HepG2 (cell line): ENCODE measurements around the gene TANC1. TPM values are rescaled to one million over a fixed set of nuclear protein-coding genes. Genes with fewer than 3 reads are reported as not detected.

Experiments used
- IRX3 ChIP-seq: sonication (generic); formaldehyde crosslinking; IDR thresholded peaks from 2 replicates; pipeline ENCODE4 v1.8.1; 2023; ENCODE audit warnings: mild to moderate bottlenecking, low read depth, missing genetic modification reagents, borderline replicate concordance
- NONO ChIP-seq, 2 experiments: fragments of 450-650 bp in 1 of 2; sonication (generic) in 1 of 2; formaldehyde crosslinking in 1 of 2; IDR thresholded peaks in 1 of 2; conservative IDR thresholded peaks in 1 of 2; 2 replicates each; pipeline versions ENCODE4 v1.6.1 to v1.8.0; 2017 to 2022; ENCODE audit warnings: mild to moderate bottlenecking in 1 of 2, missing genetic modification reagents in 1 of 2, moderate library complexity in 1 of 2
- ZNF20 ChIP-seq: sonication (generic); formaldehyde crosslinking; IDR thresholded peaks from 2 replicates; pipeline ENCODE4 v1.4.0; 2020; ENCODE audit warnings: mild to moderate bottlenecking, moderate library complexity, missing genetic modification reagents
- ZNF274 ChIP-seq: sonication (generic); formaldehyde crosslinking; IDR thresholded peaks from 2 replicates; pipeline ENCODE4 v1.5.1; 2020; ENCODE audit warnings: mild to moderate bottlenecking, missing genetic modification reagents
- ZNF598 ChIP-seq: sonication (generic); formaldehyde crosslinking; IDR thresholded peaks from 2 replicates; pipeline ENCODE4 v1.5.1; 2020; ENCODE audit warnings: mild to moderate bottlenecking, missing genetic modification reagents, borderline replicate concordance
- polyA plus RNA-seq, 8 experiments: library from polyadenylated mRNA; depleted of rRNA in 3 of 8; stranded (reverse) in 7 of 8; unstranded in 1 of 8; fragments of >200 nt; fragmentation: Illumina TruSeq in 4 of 8; extraction: Trizol in 4 of 8; gene quantifications; 2 replicates each; pipeline versions ENCODE4 v1.2.1 to v1.2.3, GENCODE V29; 2011 to 2016; ENCODE audit warnings: low read depth in 4 of 8, missing spikeins in 1 of 8, mixed read lengths in 1 of 8; ENCODE audit not compliant: insufficient read depth in 1 of 8
- total RNA-seq, 5 experiments: library from RNA; depleted of rRNA; stranded (reverse); fragments of >200 nt; fragmentation: Illumina TruSeq; extraction: Trizol; gene quantifications; 2 replicates each; pipeline ENCODE4 v1.2.3, GENCODE V29; 2016; ENCODE audit warnings: low read depth in 1 of 5
- TF ChIP-seq, protein P1 (sequence below): sonication (generic); formaldehyde crosslinking; IDR thresholded peaks from 2 replicates; pipeline ENCODE4 v1.9.0; 2021; ENCODE audit warnings: mild to moderate bottlenecking, missing genetic modification reagents
- TF ChIP-seq, protein P2 (sequence below): sonication (generic); formaldehyde crosslinking; conservative IDR thresholded peaks from 2 replicates; pipeline ENCODE4 v1.8.0; 2022; ENCODE audit warnings: mild to moderate bottlenecking, moderate library complexity, missing genetic modification reagents
- TF ChIP-seq, protein P3 (sequence below): sonication (generic); formaldehyde crosslinking; IDR thresholded peaks from 2 replicates; pipeline ENCODE4 v1.9.0; 2022; ENCODE audit warnings: low read depth, missing genetic modification reagents
- TF ChIP-seq, protein P4 (sequence below): sonication (generic); formaldehyde crosslinking; IDR thresholded peaks from 2 replicates; pipeline ENCODE4 v1.4.0; 2020; ENCODE audit warnings: missing genetic modification reagents, borderline replicate concordance

TANC1 gene
- total and polyA plus RNA-seq, 2 of the 13 experiments (the other 11 are each of a cell fraction or from before 2014, with no cell fraction given): 2.3 to 5.6 TPM

GRCh38 chr2:158969162-158969714 is 798 bp downstream of the TANC1 start (continued):
- TF ChIP-seq, protein P1, sequence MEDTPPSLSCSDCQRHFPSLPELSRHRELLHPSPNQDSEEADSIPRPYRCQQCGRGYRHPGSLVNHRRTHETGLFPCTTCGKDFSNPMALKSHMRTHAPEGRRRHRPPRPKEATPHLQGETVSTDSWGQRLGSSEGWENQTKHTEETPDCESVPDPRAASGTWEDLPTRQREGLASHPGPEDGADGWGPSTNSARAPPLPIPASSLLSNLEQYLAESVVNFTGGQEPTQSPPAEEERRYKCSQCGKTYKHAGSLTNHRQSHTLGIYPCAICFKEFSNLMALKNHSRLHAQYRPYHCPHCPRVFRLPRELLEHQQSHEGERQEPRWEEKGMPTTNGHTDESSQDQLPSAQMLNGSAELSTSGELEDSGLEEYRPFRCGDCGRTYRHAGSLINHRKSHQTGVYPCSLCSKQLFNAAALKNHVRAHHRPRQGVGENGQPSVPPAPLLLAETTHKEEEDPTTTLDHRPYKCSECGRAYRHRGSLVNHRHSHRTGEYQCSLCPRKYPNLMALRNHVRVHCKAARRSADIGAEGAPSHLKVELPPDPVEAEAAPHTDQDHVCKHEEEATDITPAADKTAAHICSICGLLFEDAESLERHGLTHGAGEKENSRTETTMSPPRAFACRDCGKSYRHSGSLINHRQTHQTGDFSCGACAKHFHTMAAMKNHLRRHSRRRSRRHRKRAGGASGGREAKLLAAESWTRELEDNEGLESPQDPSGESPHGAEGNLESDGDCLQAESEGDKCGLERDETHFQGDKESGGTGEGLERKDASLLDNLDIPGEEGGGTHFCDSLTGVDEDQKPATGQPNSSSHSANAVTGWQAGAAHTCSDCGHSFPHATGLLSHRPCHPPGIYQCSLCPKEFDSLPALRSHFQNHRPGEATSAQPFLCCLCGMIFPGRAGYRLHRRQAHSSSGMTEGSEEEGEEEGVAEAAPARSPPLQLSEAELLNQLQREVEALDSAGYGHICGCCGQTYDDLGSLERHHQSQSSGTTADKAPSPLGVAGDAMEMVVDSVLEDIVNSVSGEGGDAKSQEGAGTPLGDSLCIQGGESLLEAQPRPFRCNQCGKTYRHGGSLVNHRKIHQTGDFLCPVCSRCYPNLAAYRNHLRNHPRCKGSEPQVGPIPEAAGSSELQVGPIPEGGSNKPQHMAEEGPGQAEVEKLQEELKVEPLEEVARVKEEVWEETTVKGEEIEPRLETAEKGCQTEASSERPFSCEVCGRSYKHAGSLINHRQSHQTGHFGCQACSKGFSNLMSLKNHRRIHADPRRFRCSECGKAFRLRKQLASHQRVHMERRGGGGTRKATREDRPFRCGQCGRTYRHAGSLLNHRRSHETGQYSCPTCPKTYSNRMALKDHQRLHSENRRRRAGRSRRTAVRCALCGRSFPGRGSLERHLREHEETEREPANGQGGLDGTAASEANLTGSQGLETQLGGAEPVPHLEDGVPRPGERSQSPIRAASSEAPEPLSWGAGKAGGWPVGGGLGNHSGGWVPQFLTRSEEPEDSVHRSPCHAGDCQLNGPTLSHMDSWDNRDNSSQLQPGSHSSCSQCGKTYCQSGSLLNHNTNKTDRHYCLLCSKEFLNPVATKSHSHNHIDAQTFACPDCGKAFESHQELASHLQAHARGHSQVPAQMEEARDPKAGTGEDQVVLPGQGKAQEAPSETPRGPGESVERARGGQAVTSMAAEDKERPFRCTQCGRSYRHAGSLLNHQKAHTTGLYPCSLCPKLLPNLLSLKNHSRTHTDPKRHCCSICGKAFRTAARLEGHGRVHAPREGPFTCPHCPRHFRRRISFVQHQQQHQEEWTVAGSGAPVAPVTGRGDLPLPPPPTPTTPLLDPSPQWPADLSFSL (CRISPR knock-in tag): 0 out of 2 replicates have a peak, but pooled peaks have one; percentile 49
- TF ChIP-seq IRX3 (0 out of 2 replicates have a peak, but pooled peaks have one; percentile 26), ZNF274 (CRISPR knock-in tag) (0 out of 2 replicates have a peak, but pooled peaks have one; percentile 17), NONO (IDR thresholded peaks at IDR 0.05) (no peak), NONO (CRISPR knock-in tag; conservative IDR thresholded peaks at IDR 0.05) (0 out of 2 replicates have a peak, but pooled peaks have one; percentile 2), ZNF20 (CRISPR knock-in tag) (0 out of 2 replicates have a peak, but pooled peaks have one; percentile 41), ZNF598 (CRISPR knock-in tag) (0 out of 2 replicates have a peak, but pooled peaks have one; percentile 19)
- TF ChIP-seq, protein P2, sequence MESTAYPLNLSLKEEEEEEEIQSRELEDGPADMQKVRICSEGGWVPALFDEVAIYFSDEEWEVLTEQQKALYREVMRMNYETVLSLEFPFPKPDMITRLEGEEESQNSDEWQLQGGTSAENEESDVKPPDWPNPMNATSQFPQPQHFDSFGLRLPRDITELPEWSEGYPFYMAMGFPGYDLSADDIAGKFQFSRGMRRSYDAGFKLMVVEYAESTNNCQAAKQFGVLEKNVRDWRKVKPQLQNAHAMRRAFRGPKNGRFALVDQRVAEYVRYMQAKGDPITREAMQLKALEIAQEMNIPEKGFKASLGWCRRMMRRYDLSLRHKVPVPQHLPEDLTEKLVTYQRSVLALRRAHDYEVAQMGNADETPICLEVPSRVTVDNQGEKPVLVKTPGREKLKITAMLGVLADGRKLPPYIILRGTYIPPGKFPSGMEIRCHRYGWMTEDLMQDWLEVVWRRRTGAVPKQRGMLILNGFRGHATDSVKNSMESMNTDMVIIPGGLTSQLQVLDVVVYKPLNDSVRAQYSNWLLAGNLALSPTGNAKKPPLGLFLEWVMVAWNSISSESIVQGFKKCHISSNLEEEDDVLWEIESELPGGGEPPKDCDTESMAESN (CRISPR knock-in tag): 0 out of 2 replicates have a peak, but pooled peaks have one; percentile 26
- TF ChIP-seq, protein P3, sequence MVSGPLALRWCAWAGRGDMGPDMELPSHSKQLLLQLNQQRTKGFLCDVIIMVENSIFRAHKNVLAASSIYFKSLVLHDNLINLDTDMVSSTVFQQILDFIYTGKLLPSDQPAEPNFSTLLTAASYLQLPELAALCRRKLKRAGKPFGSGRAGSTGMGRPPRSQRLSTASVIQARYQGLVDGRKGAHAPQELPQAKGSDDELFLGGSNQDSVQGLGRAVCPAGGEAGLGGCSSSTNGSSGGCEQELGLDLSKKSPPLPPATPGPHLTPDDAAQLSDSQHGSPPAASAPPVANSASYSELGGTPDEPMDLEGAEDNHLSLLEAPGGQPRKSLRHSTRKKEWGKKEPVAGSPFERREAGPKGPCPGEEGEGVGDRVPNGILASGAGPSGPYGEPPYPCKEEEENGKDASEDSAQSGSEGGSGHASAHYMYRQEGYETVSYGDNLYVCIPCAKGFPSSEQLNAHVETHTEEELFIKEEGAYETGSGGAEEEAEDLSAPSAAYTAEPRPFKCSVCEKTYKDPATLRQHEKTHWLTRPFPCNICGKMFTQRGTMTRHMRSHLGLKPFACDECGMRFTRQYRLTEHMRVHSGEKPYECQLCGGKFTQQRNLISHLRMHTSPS (CRISPR knock-in tag): no peak; the same call in 1 of the 2 replicates
- TF ChIP-seq, protein P4, sequence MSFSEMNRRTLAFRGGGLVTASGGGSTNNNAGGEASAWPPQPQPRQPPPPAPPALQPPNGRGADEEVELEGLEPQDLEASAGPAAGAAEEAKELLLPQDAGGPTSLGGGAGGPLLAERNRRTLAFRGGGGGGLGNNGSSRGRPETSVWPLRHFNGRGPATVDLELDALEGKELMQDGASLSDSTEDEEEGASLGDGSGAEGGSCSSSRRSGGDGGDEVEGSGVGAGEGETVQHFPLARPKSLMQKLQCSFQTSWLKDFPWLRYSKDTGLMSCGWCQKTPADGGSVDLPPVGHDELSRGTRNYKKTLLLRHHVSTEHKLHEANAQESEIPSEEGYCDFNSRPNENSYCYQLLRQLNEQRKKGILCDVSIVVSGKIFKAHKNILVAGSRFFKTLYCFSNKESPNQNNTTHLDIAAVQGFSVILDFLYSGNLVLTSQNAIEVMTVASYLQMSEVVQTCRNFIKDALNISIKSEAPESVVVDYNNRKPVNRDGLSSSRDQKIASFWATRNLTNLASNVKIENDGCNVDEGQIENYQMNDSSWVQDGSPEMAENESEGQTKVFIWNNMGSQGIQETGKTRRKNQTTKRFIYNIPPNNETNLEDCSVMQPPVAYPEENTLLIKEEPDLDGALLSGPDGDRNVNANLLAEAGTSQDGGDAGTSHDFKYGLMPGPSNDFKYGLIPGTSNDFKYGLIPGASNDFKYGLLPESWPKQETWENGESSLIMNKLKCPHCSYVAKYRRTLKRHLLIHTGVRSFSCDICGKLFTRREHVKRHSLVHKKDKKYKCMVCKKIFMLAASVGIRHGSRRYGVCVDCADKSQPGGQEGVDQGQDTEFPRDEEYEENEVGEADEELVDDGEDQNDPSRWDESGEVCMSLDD (CRISPR knock-in tag): no peak
- TF ChIP-seq, all 625 proteins: peak for 19
